NCI-H2171 treated with DMSO at 0.1 percent for 48 hours (cell line): ENCODE data around the gene AMN1.

Experiments
- DNase-seq: peaks from one replicate; lab custom pipeline; 2025; lab: John Stamatoyannopoulos, UW

AMN1 gene

GRCh38 chr12:31631023-31631724 lies 97.6 kb downstream of the AMN1 start:
- no peak for DNase-seq

- no peak for DNase-seq
Observed at GRCh38 chr12:31629756-31630732, 98.8 kb downstream of the AMN1 start.

- no peak for DNase-seq
Observed at GRCh38 chr12:31627456-31628054, 101.3 kb downstream of the AMN1 start.

GRCh38 chr12:31626270-31626995 lies 102.4 kb downstream of the AMN1 start:
- DNase-seq: no peak

GRCh38 chr12:31622038-31622437 lies 106.8 kb downstream of the AMN1 start:
- DNase-seq: no peak
